ENCODE results near the gene UPK1A.

The UPK1A gene

GRCh38 chr19:35666251-35666913 is at the start of gene UPK1A:
Gene UPK1A (plus strand): TSS chr19:35666517. CDS start chr19:35666813, 296 bp downstream.
- DNase-seq (ENCODE audit: insufficient read length, low spot score) (no peak), FAIRE-seq (no peak)
- TF ChIP-seq, protein P1, sequence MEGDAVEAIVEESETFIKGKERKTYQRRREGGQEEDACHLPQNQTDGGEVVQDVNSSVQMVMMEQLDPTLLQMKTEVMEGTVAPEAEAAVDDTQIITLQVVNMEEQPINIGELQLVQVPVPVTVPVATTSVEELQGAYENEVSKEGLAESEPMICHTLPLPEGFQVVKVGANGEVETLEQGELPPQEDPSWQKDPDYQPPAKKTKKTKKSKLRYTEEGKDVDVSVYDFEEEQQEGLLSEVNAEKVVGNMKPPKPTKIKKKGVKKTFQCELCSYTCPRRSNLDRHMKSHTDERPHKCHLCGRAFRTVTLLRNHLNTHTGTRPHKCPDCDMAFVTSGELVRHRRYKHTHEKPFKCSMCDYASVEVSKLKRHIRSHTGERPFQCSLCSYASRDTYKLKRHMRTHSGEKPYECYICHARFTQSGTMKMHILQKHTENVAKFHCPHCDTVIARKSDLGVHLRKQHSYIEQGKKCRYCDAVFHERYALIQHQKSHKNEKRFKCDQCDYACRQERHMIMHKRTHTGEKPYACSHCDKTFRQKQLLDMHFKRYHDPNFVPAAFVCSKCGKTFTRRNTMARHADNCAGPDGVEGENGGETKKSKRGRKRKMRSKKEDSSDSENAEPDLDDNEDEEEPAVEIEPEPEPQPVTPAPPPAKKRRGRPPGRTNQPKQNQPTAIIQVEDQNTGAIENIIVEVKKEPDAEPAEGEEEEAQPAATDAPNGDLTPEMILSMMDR (IDR thresholded peaks at IDR 0.05; ENCODE audit: insufficient read depth, missing control alignments), result no peak

DNA sequence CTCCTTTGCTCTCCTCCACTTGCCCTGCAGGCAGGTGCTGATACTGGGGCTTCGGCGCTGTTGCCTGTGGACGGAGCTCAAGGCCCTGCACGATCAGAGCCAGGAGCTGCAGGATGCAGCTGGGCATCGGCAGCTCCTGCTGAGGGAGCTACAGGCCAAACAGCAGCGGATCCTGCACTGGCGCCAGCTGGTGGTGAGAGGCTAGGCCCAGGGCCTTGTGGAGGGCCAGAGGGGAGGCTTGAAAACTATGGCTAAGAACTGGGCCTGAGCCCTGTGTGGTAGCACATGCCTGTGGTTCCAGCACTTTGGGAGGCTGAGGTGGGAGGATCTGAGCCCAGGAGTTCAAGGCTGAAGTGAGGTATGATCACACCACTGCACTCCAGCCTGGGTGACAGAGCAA is 47.5 kb upstream of the UPK1A start:
- no peak for DNase-seq (ENCODE audit: insufficient read length, low spot score)
- TF ChIP-seq, protein P1 (IDR thresholded peaks at IDR 0.05; ENCODE audit: insufficient read depth, missing control alignments), result no peak
- FAIRE-seq, result no peak

DNA sequence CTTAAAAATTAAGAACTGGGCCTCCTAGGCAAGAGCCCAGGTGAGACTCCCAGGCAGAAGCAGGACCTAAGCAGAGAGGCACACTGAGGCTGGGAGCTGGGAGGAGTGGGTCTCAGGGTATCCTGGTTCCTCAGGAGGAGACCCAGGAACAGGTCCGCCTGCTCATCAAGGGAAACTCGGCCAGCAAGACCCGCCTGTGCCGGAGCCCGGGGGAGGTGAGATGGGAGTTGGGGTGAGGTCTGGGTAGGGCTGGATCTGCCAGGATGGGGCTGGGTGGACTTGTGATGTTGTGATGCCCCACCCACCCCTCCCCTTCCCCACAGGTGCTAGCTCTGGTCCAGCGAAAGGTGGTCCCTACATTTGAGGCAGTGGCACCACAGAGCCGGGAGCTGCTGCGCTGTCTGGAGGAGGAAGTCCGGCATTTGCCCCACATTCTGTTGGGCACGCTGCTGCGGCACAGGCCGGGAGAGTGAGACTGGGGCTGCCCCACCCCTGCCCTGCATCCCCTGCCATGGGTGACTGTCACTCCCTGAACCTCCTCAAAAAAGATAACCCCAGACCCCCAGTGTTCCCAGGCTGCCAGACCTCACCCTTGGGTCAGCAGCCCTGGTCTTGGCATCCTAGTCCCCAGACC is 46.9 kb upstream of the UPK1A start:
- DNase-seq (ENCODE audit: insufficient read length, low spot score), result no peak
- TF ChIP-seq, protein P1 (IDR thresholded peaks at IDR 0.05; ENCODE audit: insufficient read depth, missing control alignments), result no peak
- no peak for FAIRE-seq

GRCh38 chr19:35620001-35620400 is 46.3 kb upstream of the UPK1A start:
- DNase-seq (ENCODE audit: insufficient read length, low spot score), result no peak
- FAIRE-seq, result no peak
- TF ChIP-seq, protein P1 (IDR thresholded peaks at IDR 0.05; ENCODE audit: insufficient read depth, missing control alignments), result no peak

- DNase-seq (ENCODE audit: insufficient read length, low spot score) (no peak), FAIRE-seq (no peak)
- TF ChIP-seq, protein P1 (IDR thresholded peaks at IDR 0.05; ENCODE audit: insufficient read depth, missing control alignments), result no peak
Measured at GRCh38 chr19:35621708-35622107, 44.6 kb upstream of the UPK1A start.

DNA sequence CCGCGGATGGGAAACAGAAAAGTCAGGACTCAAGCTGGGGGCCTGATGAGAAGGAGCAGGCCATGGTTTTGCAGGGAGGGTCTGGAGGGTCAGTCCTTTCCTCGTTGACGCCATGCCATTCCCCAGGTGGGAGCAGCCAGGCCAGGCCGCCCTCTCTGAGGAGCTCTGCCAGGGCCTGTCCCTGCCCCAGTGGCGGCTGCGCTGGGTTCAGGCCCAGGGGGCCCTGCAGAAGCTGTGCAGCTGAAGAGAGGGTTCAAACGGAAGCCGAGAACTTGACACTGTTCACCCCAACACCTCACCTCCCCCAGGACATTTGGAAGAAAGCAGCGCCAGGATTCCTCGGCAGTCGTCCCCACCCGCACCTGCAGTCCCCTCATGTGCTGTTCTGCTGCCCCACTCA is 43.6 kb upstream of the UPK1A start:
- FAIRE-seq, result no peak
- DNase-seq (ENCODE audit: insufficient read length, low spot score), result no peak
- TF ChIP-seq, protein P1 (IDR thresholded peaks at IDR 0.05; ENCODE audit: insufficient read depth, missing control alignments), result no peak

Data from D721Med (cell line).